GM12878 (cell line): Measurements from ENCODE around the gene MRPS23. TPM values are rescaled to one million over a fixed set of nuclear protein-coding genes. Genes with fewer than 3 reads are reported as not detected.

Experiments used
- ATAC-seq: fragments of 200-7000 bp; cut with Tn5 transposase; 3 replicates; pipeline ENCODE4 v1.9.1; 2020; ENCODE audit warnings: mild to moderate bottlenecking, moderate library complexity
- BruUV-seq: library from RNA; stranded (reverse); fragments of 400-500 nt; replicated peaks from 2 replicates; lab custom pipeline; 2021; lab: Mats Ljungman, UMichigan
- CTCF ChIA-PET: fragments of 300-600 bp; sonication (Branson Sonifier 250); formaldehyde crosslinking; extraction: SDS; loops from one replicate; lab custom pipeline; 2021; ENCODE audit warnings: inconsistent platforms; lab: Yijun Ruan, JAX
- POLR2A ChIA-PET: fragments of 350-600 bp; formaldehyde crosslinking; extraction: SDS; loops from one replicate; lab custom pipeline; 2021; ENCODE audit warnings: inconsistent platforms; lab: Charles Lee
- RAD21 ChIA-PET: fragments of 300-600 bp; sonication (Branson Sonifier 250); formaldehyde crosslinking; loops from one replicate; lab custom pipeline; 2023; ENCODE audit warnings: antibody characterized with exemption; ENCODE audit not compliant: unreplicated experiment; lab: Charles Lee
- SMC1A ChIA-PET: fragments of 300-600 bp; sonication (Branson Sonifier 250); formaldehyde crosslinking; loops from one replicate; lab custom pipeline; 2023; ENCODE audit not compliant: unreplicated experiment, uncharacterized antibody; lab: Charles Lee
- DNase-seq: peaks from one replicate; pipeline ENCODE4 v3.0.0-alpha.2; 2011; ENCODE audit warnings: low read depth, low spot score
- FAIRE-seq: peaks from 3 replicates; lab custom pipeline; 2011; peaks lifted over from hg19 to GRCh38; lab: Jason Lieb, UNC
- H2AFZ ChIP-seq: 2 replicates; pipeline ENCODE4 v1.6.0; 2011; ENCODE audit warnings: low read depth, low read length, control low read depth; ENCODE audit not compliant: control insufficient read depth
- H3K27ac ChIP-seq: 2 replicates; pipeline ENCODE4 v1.5.1; 2011; ENCODE audit warnings: control low read depth; ENCODE audit not compliant: control insufficient read depth, insufficient read depth
- H3K27me3 ChIP-seq, 2 experiments: replicated peaks in 1 of 2; 2 replicates each; pipeline versions ENCODE4 v1.6.0 to v1.6.1; 2011; ENCODE audit warnings: low read length in 1 of 2; ENCODE audit not compliant: control insufficient read depth in 2 of 2, insufficient read depth in 2 of 2
- H3K36me3 ChIP-seq, 2 experiments: 2 replicates each; pipeline ENCODE4 v1.5.1; 2011; ENCODE audit warnings: low read length in 1 of 2; ENCODE audit not compliant: control insufficient read depth in 2 of 2, insufficient read depth in 2 of 2
- H3K4me1 ChIP-seq: 2 replicates; pipeline ENCODE4 v1.6.1; 2011; ENCODE audit warnings: mild to moderate bottlenecking, low read length, moderate library complexity, mixed read lengths; ENCODE audit not compliant: control insufficient read depth, insufficient read depth
- H3K4me2 ChIP-seq: 2 replicates; pipeline ENCODE4 v1.6.0; 2011; ENCODE audit warnings: control low read depth; ENCODE audit not compliant: control insufficient read depth, insufficient read depth
- H3K4me3 ChIP-seq: fragments of 200-600 bp; sonication (generic); 2 replicates; pipeline ENCODE4 v1.5.1; 2016
- H3K79me2 ChIP-seq: 2 replicates; pipeline ENCODE4 v1.6.0; 2011; ENCODE audit warnings: low read length; ENCODE audit not compliant: control insufficient read depth, insufficient read depth
- H3K9ac ChIP-seq: 2 replicates; pipeline ENCODE4 v1.8.0; 2011; ENCODE audit warnings: low read length, control low read depth, mixed read lengths; ENCODE audit not compliant: control insufficient read depth, insufficient read depth
- H3K9me3 ChIP-seq: replicated peaks from 3 replicates; pipeline ENCODE4 v1.5.1; 2011; ENCODE audit warnings: mild to moderate bottlenecking, low read length; ENCODE audit not compliant: control insufficient read depth, insufficient read depth
- H4K20me1 ChIP-seq: 2 replicates; pipeline ENCODE4 v1.6.0; 2011; ENCODE audit not compliant: control insufficient read depth, insufficient read depth
- CEBPZ ChIP-seq: fragments of 150-350 bp; IDR thresholded peaks from 2 replicates; pipeline ENCODE4 v1.6.1; 2016; ENCODE audit warnings: low read depth, low read length
- CREM ChIP-seq: IDR thresholded peaks from 2 replicates; pipeline ENCODE4 v1.6.1; 2014; ENCODE audit warnings: antibody characterized with exemption, low read depth
- HSF1 ChIP-seq: fragments of 150-350 bp; IDR thresholded peaks from 2 replicates; pipeline ENCODE4 v1.6.1; 2014; ENCODE audit warnings: mild to moderate bottlenecking, low read depth, low read length
- MLLT1 ChIP-seq: fragments of 450-650 bp; IDR thresholded peaks from 2 replicates; pipeline ENCODE4 v1.6.1; 2016; ENCODE audit warnings: mild to moderate bottlenecking
- ZSCAN29 ChIP-seq: fragments of 450-650 bp; IDR thresholded peaks from 2 replicates; pipeline ENCODE4 v1.6.1; 2017; ENCODE audit warnings: mild to moderate bottlenecking, moderate library complexity
- WGBS: methylation state at CpG from one replicate; pipeline ENCODE4 v1.1.6; 2016; ENCODE audit warnings: low lambda C conversion rate; ENCODE audit not compliant: insufficient replicate concordance, insufficient coverage; ENCODE audit errors: missing lambda C conversion rate; 5-methylcytosine and 5-hydroxymethylcytosine counted together
- in situ Hi-C: fragments of 300-500 bp; cut with MboI; formaldehyde crosslinking; loops from 9 replicates; pipeline ENCODE4 v1.14.3; 2018; ENCODE audit warnings: mixed read lengths
- intact Hi-C: fragments of 100-400 bp; cut with micrococcal nuclease; formaldehyde crosslinking; loops from one replicate; pipeline ENCODE4 v1.14.2; 2022; ENCODE audit not compliant: unreplicated experiment
- polyA plus RNA-seq, 11 experiments: library from polyadenylated mRNA; depleted of rRNA in 4 of 11; unstranded in 6 of 11; stranded (reverse) in 5 of 11; fragments of >200 nt; fragmentation: Nextera tagmentation in 4 of 11; fragmentation: Illumina TruSeq in 1 of 11; extraction: Ambion mirVana in 4 of 11; extraction: Trizol in 1 of 11; gene quantifications; 1 replicate in 1 of 11; 2 replicates in 10 of 11; pipeline versions ENCODE4 v1.2.1 to v1.2.3, GENCODE V29; 2011 to 2016; ENCODE audit warnings: inconsistent platforms in 2 of 11, missing spikeins in 2 of 11, low read depth in 1 of 11
- total RNA-seq, 4 experiments: library from RNA; depleted of rRNA in 3 of 4; stranded (reverse); fragments of >200 nt in 3 of 4; fragmentation: Illumina TruSeq in 1 of 4; extraction: Trizol in 1 of 4; gene quantifications; 2 replicates each; pipeline versions ENCODE4 v1.2.1 to v1.2.3, GENCODE V29; 2013 to 2021

The MRPS23 gene
- total and polyA plus RNA-seq, 10 of the 15 experiments (the other 5 are each of a cell fraction or from before 2014, with no cell fraction given) = 65.3 to 237 (median 87.9) TPM

- TF ChIP-seq CEBPZ = no peak
Measured at GRCh38 chr17:57881143-57881542, 31.3 kb upstream of the MRPS23 start (continued).

GRCh38 chr17:57880086-57880456 lies 30.2 kb upstream of the MRPS23 start:
- WGBS = 8% methylated on average over 8 of the region's 8 CpGs
- ATAC-seq = no peak
- Histone ChIP-seq H3K27me3 (peaks cover 0 to 1% of the 10 kb centered on the region in 2 experiments; a peak in 1 of 4 replicates), H3K4me2 (no peak overlapping the region), H3K27ac (no peak overlapping the region), H4K20me1 (no peaks in the 10 kb centered on the region), H3K79me2 (no peaks in the 10 kb centered on the region), H3K36me3 (no peaks in the 10 kb centered on the region), H2AFZ (no peak overlapping the region), H3K9ac (no peak overlapping the region), H3K9me3 (no peaks in the 10 kb centered on the region), H3K4me1 (peaks cover 3% of the 10 kb centered on the region; the same call in 1 of the 2 replicates), H3K4me3 (no peak overlapping the region)
- ChIA-PET RAD21 (interaction anchor here (0.8 kb wide), 1 partner anchor 109 kb away, joined by 3 read pairs; no protein-coding TSS in a partner anchor), CTCF (interaction anchor here (3.4 kb wide), 1 partner anchor 119 kb away, joined by 16 read pairs; no protein-coding TSS in a partner anchor), POLR2A (no interaction called here), SMC1A (interaction anchor here (1.4 to 1.7 kb wide), 2 partner anchors 20 to 22 kb away, joined by 8 to 10 read pairs; no protein-coding TSS in a partner anchor)
- in situ Hi-C loops = no loop called here
- no peak for FAIRE-seq
- TF ChIP-seq MLLT1 = no peak
- no peak for TF ChIP-seq CREM
- TF ChIP-seq ZSCAN29 = no peak
- no peak for TF ChIP-seq HSF1
- intact Hi-C loops = no loop called here
- no TSS peak for BruUV-seq
- no peak for DNase-seq
